HG03066 (cell line): ENCODE results near the gene CCR3.

Experiments
- ATAC-seq: cut with Tn5 transposase; IDR thresholded peaks from one replicate; pipeline ENCODE4 v1.9.1; 2021; ENCODE audit warnings: low read depth; ENCODE audit not compliant: unreplicated experiment

The CCR3 gene

GRCh38 chr3:46218196-46218709 lies 24.0 kb upstream of the CCR3 start:
- no peak for ATAC-seq

- no peak for ATAC-seq
Observed at GRCh38 chr3:46221391-46221790, 20.9 kb upstream of the CCR3 start.

- ATAC-seq = no peak
Observed at GRCh38 chr3:46221938-46222337, 20.3 kb upstream of the CCR3 start.

GRCh38 chr3:46222435-46223161 lies 19.7 kb upstream of the CCR3 start:
- ATAC-seq = no peak

- no peak for ATAC-seq
Observed at GRCh38 chr3:46228260-46229242, 13.7 kb upstream of the CCR3 start.

GRCh38 chr3:46231323-46231722 lies 10.9 kb upstream of the CCR3 start:
- ATAC-seq = no peak

- ATAC-seq = no peak
Observed at GRCh38 chr3:46233194-46233593, 9.1 kb upstream of the CCR3 start.

- ATAC-seq = no peak
Observed at GRCh38 chr3:46235425-46235824, 6.8 kb upstream of the CCR3 start.

GRCh38 chr3:46236294-46237054 lies 5.8 kb upstream of the CCR3 start:
- no peak for ATAC-seq

- no peak for ATAC-seq
Observed at GRCh38 chr3:46238386-46238785, 3.9 kb upstream of the CCR3 start.

GRCh38 chr3:46239301-46239938 lies 2.8 kb upstream of the CCR3 start:
- ATAC-seq = no peak

- ATAC-seq = no peak
Observed at GRCh38 chr3:46239952-46240351, 2.3 kb upstream of the CCR3 start.

- no peak for ATAC-seq
Observed at GRCh38 chr3:46243560-46243959, 1.3 kb downstream of the CCR3 start.

GRCh38 chr3:46245146-46245545 lies 2.9 kb downstream of the CCR3 start:
- no peak for ATAC-seq

- ATAC-seq = no peak
Observed at GRCh38 chr3:46252980-46253379, 10.7 kb downstream of the CCR3 start.

GRCh38 chr3:46258525-46258924 lies 16.3 kb downstream of the CCR3 start:
- ATAC-seq = no peak

- ATAC-seq = no peak
Observed at GRCh38 chr3:46261926-46262594, 19.8 kb downstream of the CCR3 start.

GRCh38 chr3:46264002-46264401 lies 21.7 kb downstream of the CCR3 start:
- ATAC-seq = no peak

- no peak for ATAC-seq
Observed at GRCh38 chr3:46266598-46266997, 24.3 kb downstream of the CCR3 start.

- no peak for ATAC-seq
Observed at GRCh38 chr3:46269556-46269955, 27.3 kb downstream of the CCR3 start.
